Measurements from ENCODE around the gene NAP1L1.

The NAP1L1 gene, protein sequence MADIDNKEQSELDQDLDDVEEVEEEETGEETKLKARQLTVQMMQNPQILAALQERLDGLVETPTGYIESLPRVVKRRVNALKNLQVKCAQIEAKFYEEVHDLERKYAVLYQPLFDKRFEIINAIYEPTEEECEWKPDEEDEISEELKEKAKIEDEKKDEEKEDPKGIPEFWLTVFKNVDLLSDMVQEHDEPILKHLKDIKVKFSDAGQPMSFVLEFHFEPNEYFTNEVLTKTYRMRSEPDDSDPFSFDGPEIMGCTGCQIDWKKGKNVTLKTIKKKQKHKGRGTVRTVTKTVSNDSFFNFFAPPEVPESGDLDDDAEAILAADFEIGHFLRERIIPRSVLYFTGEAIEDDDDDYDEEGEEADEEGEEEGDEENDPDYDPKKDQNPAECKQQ

DNA sequence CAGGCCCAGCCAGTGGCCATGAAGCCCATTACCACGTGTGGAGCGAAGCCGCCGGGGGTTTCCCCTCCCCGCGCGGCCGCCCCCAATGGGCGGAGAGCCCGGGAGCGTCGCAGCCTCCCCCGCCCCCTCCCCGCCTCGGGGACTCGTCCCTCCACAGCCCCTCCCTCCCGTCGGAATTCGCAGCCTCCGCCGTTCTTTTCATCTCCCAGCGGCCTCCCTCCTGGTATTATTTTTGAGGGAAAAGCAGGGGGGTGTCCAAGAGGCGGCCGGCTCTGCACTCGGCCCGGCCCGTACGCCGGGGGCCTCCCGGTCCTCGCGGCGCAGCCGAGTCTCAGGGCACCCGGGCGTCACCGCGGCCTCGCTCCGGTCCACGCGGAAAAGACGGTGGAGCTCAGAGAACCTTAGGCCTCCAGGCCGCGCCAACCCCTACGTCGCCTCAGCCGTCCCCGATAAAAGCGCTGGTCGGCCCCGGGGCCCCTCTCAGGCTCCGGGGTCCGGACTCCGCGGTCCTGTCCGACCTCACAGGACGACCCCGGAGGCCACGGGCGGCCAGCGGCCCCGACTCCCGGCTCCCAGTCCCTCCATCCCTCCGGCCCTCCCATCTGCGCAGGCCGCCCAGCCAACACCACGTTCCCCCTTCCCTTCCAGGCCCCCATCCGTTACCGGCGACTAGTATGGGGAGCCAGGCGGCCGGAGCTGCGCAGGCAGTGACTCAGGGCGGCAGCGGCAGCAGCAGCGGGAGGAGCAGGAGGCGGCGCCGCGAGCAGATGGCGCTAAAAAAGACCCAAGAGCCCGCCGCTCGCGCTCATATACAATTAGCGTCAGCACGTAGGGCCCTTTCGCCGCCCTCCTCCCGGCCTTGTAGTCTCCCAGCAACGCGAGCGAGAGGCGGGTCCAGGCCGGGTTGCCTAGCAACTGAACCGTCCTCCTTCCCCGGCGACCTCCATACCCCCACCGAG lies at the start of gene NAP1L1:
NAP1L1 (minus strand) TSS at position 782 of the 959 bp plus-strand sequence. CDS start 10,466 bp downstream, outside the sequence.
- in situ Hi-C loops (cut with MboI; ENCODE audit: low sequenced_read_pairs), result no loop called here

DNA sequence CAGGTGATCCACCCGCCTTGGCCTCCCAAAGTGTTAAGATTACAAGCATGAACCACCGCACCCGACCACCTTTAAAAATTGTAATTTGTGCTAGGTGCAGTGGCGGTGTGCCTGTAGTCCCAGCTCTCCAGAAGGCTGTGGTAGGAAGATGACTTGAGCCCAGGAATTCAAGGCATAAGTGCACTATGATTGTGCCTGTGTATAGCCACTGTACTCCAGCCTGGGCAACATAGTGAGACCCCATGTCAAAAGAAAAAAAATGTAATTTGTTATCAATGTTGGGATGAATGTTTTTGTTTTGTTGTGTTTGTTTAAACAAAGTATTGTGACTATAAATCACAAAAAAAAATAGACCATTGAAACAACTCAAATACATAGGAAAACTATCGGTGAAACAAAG lies 43.1 kb upstream of the NAP1L1 start:
- in situ Hi-C loops (cut with MboI; ENCODE audit: low sequenced_read_pairs), result no loop called here

DNA sequence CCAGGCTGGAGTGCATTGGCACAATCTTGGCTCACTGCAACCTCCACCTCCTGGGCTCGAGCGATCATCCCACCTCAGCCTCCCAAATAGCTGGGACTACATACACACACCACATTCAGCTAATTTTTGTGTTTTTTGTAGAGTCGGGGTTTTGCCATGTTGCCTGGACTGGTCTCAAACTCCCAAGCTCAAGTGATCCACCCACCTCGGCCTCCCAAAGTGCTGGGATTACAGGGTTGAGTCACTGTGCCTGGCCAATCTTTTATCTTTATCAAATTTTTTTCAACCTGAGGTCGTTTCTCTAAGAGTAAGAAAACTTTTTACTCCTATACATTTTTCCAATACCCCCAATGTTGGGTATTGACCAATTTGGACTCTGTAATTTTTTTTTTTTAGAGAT lies 40.0 kb upstream of the NAP1L1 start:
- in situ Hi-C loops (cut with MboI; ENCODE audit: low sequenced_read_pairs), result no loop called here

DNA sequence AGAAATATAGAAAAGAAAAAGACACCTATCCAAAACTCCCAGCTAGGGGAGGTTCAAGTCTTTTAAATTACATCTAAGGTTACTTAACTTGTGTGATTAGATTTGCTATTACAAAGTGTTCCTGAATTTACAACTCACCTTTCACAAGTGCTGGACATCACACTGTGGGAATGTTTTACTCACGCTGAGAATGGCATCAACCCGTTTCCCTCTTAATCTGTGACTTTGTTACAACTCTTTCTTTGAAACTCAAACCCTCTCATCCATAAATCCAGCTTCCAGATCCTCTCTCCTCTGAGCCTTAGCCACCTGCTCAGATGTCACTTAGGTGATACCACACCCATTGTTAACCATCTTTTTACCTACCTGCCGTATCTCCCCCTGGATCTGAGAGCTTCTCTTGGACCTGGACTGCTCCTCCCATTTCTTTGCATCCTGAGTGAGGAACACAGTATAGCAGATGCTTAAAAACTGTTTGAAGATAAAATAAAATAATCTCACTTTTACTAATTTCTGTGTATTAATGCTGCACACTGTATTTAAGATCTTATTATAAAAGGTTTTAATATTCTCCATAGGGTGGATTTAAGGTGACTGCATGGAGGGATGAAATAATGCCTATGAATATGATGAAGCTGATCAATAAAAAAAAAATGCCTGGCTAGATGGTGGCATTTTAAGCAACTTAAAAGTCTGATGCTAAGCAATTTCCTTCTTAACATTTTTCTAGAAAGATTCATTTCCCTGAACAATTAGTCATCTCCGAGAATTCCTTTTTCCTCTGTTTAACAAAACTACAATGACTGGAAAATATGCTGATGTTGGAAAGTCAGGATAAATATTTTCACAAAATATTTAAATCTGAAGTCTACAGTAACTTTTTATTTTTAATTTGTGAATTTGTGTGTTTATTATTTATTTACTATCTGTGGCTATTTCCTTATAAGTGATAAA lies 39.1 kb upstream of the NAP1L1 start:
- in situ Hi-C loops (cut with MboI; ENCODE audit: low sequenced_read_pairs), result no loop called here

DNA sequence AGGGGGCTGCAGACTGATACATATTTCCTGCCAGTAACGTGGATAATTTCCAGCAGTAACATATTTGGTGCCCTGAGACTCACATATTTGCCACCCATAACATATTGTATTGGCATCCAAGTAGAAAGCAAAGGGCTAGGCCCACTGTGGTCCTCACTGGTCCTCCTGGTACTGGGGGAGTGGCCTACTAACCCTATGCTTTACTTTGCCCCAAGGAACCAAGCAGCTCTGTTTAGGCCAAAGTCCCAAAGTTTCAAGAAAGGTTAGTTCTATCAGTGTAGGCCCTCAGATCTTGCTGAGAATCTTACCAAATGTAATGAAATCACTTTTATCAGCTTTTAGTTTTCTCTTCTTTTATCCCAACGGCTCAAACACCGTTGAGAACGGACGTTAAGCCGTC lies 35.4 kb upstream of the NAP1L1 start:
- in situ Hi-C loops (cut with MboI; ENCODE audit: low sequenced_read_pairs), result no loop called here

DNA sequence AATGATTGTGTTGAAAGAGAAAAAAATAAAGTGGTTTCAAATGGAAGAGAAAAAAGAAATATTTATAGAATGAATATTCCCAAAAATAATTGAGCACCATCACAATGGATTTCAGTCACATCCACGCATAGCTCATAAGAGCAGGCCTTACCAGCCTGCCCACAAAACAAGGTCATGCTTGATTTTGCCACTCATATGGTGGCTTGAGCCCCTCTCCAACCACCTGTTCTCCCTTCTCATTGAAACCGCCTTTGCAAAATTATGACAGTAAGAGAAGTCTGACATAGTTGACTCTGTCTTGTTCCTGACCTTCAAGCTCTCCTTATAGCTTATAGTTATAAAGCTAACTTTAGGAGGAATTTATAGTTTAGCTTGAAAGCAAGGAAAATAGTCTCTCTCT lies 33.3 kb upstream of the NAP1L1 start:
- in situ Hi-C loops (cut with MboI; ENCODE audit: low sequenced_read_pairs), result no loop called here

DNA sequence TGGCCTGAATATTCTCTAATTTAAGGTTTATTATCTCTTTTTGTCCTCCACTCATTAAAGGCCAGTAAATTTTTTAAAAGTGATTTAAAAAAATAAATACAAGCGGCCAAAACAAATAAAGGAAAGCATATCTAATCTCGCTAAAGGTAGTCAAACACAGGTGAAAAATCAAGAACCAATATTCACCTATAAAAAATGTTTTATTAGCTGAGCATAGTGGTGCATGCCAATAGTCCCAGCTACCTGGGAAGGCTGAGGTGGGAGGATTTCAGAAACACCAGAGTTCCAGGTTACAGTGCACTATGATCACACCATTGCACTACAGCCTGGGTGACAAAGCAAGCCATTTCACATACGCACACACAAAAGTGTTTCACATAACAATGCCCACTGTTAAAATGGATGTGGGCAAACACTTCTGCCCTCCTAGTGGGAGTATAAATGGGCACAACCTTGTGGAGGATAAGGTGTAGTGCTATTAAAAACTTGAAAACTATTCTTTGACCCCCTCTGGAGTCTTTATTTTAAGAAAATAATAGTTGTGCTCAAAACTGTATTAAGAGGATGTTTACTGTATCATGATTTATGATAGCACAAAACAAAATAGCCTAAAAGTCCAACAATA lies 32.7 kb upstream of the NAP1L1 start:
- in situ Hi-C loops (cut with MboI; ENCODE audit: low sequenced_read_pairs), result no loop called here

DNA sequence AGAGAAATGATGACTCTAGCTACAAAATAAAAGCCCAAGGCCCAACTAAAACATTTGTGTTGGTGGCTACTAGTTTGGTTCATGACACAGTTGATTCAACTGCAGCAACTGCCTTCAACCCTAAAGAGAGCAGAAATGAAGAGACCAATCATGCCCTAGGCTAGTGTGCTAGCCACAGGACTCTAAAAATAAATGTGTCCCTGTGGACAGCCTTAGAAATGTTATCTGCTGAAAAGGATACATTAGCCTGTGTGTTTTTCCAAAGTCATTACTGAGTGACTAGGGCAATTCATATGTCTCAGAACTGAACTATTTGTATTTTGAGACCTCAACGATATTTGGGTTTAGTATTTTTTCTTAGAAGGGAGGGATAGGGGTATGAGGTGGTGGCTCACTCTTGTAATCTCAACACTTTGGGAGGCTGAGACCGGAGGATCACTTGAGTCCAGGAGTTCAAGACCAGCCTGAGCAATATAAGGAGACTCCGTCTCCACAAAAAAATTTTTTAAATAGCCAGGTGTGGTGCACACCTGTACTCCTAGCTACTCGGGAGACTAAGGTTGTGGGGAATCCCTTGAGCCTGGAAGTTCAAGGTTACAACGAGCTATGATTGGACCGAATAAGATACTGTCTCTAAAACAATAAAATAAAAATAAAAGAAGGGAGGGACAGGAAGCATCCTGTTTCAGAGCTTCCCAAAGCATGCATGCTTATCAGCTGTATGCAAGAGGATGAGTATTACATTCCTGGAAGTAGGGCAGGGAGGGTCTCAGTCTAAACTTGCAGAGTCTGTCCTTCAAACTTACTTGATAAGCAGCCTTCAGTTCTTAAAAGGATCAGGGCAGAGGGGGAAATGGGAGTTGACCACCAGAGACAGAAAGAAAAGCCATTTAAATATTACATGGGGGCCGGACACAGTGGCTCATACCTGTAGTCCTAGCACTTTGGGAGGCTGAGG lies 29.6 kb upstream of the NAP1L1 start:
- in situ Hi-C loops (cut with MboI; ENCODE audit: low sequenced_read_pairs), result no loop called here

DNA sequence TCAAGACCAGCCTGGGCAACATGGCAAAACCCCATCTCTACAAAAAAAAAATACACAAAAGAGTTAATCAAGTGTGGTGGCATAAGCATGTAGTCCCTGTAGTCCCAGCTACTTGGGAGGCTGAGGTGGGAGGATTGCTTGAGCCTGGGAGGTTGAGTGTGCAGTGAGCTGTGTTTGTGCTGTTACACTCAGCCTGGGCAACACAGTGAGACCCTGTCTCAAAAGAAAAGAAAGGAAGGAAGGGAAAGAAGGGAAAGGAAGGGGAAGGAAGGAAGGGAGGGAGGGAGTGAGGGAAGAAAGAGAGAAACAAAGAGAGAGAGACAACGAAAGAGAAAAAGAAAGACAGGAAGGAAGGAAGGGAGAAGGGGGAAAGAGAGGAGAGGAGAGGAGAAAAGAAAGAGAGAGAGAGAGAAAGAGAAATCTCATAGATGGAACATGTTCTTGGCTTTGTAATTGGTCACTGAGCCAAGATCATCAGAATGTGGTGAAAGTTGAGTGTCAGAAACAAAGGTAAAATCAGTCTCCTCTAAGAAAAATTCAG lies 26.8 kb upstream of the NAP1L1 start:
- in situ Hi-C loops (cut with MboI; ENCODE audit: low sequenced_read_pairs), result no loop called here

DNA sequence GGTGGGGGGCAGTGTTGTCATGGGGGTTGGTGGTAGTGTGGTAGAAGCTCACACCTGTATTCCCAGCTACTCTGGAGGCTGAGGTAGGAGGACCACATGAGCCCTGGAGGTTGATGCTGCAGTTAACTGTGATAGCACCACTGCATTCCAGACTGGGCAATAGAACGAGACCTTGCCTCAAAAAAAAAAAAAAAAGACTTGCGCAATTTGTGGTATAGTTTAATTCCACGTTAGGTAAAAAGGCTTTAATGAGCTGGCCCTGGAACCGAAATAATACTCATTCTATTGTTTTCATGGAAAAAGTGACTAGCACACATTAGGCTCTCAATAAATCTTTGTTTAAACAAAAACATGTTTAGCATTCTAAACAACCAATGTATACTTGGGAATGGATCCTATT lies 25.4 kb upstream of the NAP1L1 start:
- in situ Hi-C loops (cut with MboI; ENCODE audit: low sequenced_read_pairs), result no loop called here

DNA sequence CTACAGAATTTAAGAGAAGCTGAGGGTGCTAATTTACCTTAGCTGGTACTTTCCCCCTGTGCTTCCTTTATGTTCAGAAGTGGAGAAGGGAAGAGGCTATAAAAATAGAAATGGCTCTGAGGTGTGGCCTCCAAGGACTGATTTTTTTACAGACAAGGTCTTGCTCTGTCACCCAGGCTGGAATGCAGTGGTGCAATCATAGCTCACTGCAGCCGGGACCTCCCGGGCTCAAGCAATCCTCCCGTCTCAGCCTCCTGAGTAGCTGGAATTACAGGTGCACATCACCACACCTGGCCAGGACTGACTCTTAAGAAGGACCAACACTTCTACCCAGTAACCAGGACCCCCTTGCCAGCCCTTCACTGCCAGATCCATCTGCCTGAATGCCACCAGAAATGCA lies 23.9 kb upstream of the NAP1L1 start:
- in situ Hi-C loops (cut with MboI; ENCODE audit: low sequenced_read_pairs), result no loop called here

DNA sequence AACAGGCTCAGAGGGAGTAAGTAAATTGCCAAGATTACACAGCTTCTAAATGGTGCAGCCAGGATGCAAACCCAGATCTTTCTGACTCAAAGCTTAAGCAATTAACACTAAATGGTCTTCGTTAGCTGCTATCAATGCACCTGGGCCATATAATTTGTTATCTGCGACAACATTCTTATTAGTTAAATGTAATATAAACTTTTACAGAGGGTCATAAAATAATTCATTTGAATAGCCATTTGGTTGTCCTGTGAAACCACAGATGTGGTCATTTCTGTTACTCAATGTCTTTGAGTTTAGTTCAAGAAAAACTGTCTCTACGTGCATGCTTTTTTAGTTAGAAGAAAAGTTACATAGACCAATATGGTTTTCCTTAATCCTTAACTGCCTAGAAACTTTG lies 22.1 kb upstream of the NAP1L1 start:
- in situ Hi-C loops (cut with MboI; ENCODE audit: low sequenced_read_pairs), result no loop called here

DNA sequence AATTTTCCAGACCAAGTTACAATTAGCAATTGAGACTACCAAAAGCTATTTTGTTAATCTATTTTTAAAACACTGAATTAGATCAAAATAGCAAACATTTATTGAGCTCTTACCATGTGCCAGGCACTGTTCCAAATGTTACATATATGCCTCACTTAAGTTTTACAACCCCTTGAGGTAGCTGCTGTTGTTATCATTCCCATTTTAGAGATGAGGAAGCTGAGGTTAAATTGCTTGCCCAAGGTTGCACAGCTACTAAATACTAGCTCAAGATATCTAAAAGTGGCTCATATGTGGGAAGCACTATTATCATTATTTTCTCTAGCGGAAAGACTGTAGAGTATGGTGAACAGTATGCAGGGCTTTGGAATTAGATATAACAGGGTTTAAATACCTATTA lies 19.5 kb upstream of the NAP1L1 start:
- in situ Hi-C loops (cut with MboI; ENCODE audit: low sequenced_read_pairs), result no loop called here

DNA sequence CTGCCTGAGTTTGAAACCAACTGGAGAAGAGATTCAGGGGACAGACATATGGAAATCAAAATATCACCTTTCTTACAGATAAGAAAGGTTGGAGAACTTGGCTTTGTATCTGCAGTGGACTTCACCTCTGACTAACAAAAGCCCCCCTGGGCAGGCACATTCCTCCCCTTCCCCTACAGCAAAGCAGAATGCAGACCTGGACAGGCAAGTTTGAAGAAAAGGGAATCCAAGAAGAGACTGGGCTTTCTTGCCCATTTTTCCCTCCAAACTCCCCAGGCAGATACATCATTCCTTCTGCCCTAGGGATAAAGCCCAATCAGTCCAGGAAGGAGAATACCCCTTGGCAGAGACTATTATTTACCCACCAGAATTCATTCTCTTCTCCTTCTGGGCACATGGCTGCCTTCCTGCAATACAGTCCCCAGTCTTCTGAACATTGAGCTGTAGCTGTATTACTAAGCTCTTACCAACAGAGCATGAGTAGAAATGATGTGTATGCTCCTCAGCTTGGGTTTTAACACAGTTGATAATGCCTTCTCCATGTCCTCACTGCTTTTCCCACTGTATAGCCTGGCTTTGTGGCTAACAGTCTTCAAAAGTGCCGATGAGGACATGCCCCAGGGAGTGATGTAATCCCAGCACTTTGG lies 17.4 kb upstream of the NAP1L1 start:
- in situ Hi-C loops (cut with MboI; ENCODE audit: low sequenced_read_pairs), result no loop called here

DNA sequence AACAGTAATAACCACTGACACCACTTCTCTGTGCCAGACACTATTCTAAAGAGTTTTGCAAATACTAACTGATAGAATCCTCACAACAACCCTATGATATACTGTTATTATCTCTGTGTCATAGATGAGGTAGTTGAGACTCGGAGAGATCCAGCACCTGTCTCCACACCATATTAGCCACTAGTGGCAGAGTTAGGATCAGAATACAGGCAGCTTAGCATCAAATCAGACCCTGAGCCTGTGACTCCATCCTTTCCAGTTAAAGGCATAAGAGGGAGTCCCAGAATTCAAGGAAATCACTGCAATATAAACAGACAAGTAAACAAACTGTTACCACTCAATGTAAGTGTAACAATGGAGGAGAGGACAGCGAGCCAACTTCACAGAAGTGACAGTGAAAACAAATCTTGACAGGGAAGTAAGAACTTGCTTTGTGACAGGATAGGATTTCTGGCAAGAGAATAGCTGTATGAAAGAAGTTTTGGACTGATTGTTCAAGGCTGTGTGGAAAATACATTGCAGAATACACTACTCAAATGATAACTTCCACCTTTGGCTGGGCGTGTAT lies 11.7 kb upstream of the NAP1L1 start:
- in situ Hi-C loops (cut with MboI; ENCODE audit: low sequenced_read_pairs), result no loop called here

DNA sequence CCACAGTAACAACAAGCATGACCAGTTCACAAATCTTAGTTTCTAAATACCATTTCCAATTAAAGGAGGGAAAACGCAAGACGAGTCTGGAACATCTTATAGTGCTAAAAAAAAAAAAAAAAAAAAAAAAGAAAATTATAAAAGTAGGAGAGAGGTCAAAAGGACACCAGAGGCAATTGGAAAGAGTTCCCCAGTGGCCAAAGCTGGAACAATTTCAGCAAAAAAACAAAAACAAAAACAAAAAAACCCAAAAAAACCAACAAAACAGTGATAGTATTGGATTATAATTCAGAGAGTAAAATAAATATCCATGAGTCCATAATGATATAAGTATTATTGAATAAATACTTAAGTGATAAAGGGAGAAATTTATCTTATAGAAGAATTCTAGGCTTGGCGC lies 10.3 kb upstream of the NAP1L1 start:
- in situ Hi-C loops (cut with MboI; ENCODE audit: low sequenced_read_pairs), result no loop called here

DNA sequence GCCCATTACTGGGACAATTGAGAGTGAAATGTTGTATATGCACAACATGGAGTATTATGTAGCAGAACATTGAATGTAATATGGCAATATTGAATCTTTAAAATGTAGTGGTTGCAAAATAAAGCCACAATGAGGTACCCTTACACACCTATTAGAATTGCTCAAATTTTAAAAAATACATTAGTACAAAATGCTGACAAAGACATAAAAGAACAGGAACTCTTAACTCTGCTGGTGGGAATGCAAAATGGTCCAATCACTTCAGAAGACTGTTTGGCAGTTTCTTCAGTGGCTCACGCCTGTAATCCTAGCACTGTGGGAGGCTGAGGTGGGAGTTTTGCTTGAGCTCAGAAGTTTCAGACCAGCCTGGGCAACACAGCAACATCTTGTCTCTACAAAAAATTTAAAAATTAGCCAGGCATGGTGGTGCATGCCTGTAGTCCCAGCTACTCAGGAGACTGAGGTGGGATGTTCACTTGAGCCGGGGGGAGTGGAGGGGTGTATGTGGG lies 6.8 kb upstream of the NAP1L1 start:
- in situ Hi-C loops (cut with MboI; ENCODE audit: low sequenced_read_pairs), result no loop called here

DNA sequence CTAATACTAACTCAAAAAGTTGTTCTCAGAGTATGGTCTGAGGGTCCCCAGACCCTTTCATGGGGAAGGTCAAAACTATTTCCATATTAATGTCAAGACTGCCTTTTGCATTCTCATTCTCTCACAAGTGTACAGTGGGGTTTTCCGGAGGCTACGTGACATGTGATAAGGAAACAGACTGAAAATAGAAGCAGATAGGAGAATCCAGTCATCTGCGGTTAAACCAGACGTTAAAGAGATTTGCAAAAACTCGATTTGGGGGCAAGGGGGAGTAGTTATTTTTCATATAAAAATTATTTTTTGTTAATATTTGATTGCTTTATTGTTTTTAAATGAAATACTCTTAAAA lies 1.0 kb upstream of the NAP1L1 start:
- in situ Hi-C loops (cut with MboI; ENCODE audit: low sequenced_read_pairs), result no loop called here
